Activated B cell treated with CpG ODN at 0.5 μM for 24 hours (primary cell): ENCODE data around the gene NUBPL. TPM values are rescaled to one million over a fixed set of nuclear protein-coding genes. Genes with fewer than 3 reads are reported as not detected.
"Not testable (repeated sequence)": the region's sequence is repeated elsewhere in the genome, so short reads cannot be mapped to it uniquely, and the experiment has no call there.

Experiments
- ATAC-seq: fragments of 200-7000 bp; cut with Tn5 transposase; one replicate; pipeline ENCODE4 v1.10.0; 2021; ENCODE audit warnings: low read depth, mild to moderate bottlenecking, moderate library complexity
- CTCF ChIA-PET: fragments of 350-600 bp; sonication (Branson Sonifier 250); formaldehyde crosslinking; loops from one replicate; lab custom pipeline; 2021; ENCODE audit warnings: antibody characterized with exemption; lab: Charles Lee
- POLR2A ChIA-PET: fragments of 350-600 bp; sonication (Branson Sonifier 250); formaldehyde crosslinking; loops from one replicate; lab custom pipeline; 2021; ENCODE audit warnings: antibody characterized with exemption; lab: Charles Lee
- DNase-seq: peaks from one replicate; pipeline ENCODE4 v3.0.0; 2022
- H3K27ac Mint-ChIP-seq: one replicate; pipeline ENCODE4 v1.8.0; 2020; ENCODE audit warnings: mixed read lengths
- H3K27me3 Mint-ChIP-seq: one replicate; pipeline ENCODE4 v1.8.0; 2021; ENCODE audit warnings: mixed read lengths
- H3K36me3 Mint-ChIP-seq: one replicate; pipeline ENCODE4 v1.8.0; 2021; ENCODE audit warnings: low read depth, mixed read lengths
- H3K4me1 Mint-ChIP-seq: one replicate; pipeline ENCODE4 v1.8.0; 2021; ENCODE audit warnings: mixed read lengths
- H3K4me3 Mint-ChIP-seq: one replicate; pipeline ENCODE4 v1.8.0; 2020; ENCODE audit warnings: mild to moderate bottlenecking, mixed read lengths
- H3K9me3 Mint-ChIP-seq: one replicate; pipeline ENCODE4 v1.8.0; 2020; ENCODE audit warnings: mixed read lengths
- CTCF ChIP-seq: fragments of 200-600 bp; IDR thresholded peaks from one replicate; pipeline ENCODE4 v1.8.0; 2022; ENCODE audit warnings: antibody characterized with exemption, mild to moderate bottlenecking
- intact Hi-C: fragments of 100-400 bp; cut with micrococcal nuclease; formaldehyde crosslinking; loops from one replicate; pipeline ENCODE4 v1.15.1; 2024
- total RNA-seq: library from RNA; stranded (reverse); gene quantifications from 2 replicates; pipeline ENCODE4 v1.2.3, GENCODE V29; 2022

NUBPL gene
- total RNA-seq, 1 donor from 2014 or later, result 11.7 TPM

GRCh38 chr14:31802838-31803237 lies 241.6 kb downstream of the NUBPL start:
- H3K27ac Mint-ChIP-seq, result no peak overlapping the region
- H3K36me3 Mint-ChIP-seq, result peaks cover 29% of the 10 kb centered on the region
- peaks cover 2% of the 10 kb centered on the region for H3K9me3 Mint-ChIP-seq
- ChIA-PET CTCF (no interaction called here), POLR2A (no interaction called here)
- TF ChIP-seq CTCF, result no peak
- ATAC-seq (no peak), DNase-seq (no peak)
- H3K4me1 Mint-ChIP-seq, result no peaks in the 10 kb centered on the region
- H3K27me3 Mint-ChIP-seq, result no peaks in the 10 kb centered on the region
- H3K4me3 Mint-ChIP-seq, result no peak overlapping the region
- intact Hi-C loops, result no loop called here

GRCh38 chr14:31806249-31806648 lies 245.0 kb downstream of the NUBPL start:
- intact Hi-C loops, result no loop called here
- Mint-ChIP-seq H3K36me3 (peaks cover 33% of the 10 kb centered on the region), H3K27ac (no peak overlapping the region), H3K9me3 (peaks cover 7% of the 10 kb centered on the region), H3K4me3 (no peak overlapping the region), H3K4me1 (no peaks in the 10 kb centered on the region), H3K27me3 (no peaks in the 10 kb centered on the region)
- ATAC-seq (no peak), DNase-seq (no peak)
- CTCF ChIA-PET, result no interaction called here
- no peak for TF ChIP-seq CTCF
- POLR2A ChIA-PET, result no interaction called here

GRCh38 chr14:31811693-31812628 lies 250.8 kb downstream of the NUBPL start:
- ATAC-seq, result not testable (repeated sequence)
- peaks cover 68% of the 10 kb centered on the region for H3K36me3 Mint-ChIP-seq

GRCh38 chr14:31813724-31814490 lies 252.7 kb downstream of the NUBPL start:
- H3K27ac Mint-ChIP-seq, CTCF ChIA-PET, ATAC-seq, DNase-seq, POLR2A ChIA-PET, intact Hi-C loops, H3K4me3 Mint-ChIP-seq, H3K4me1 Mint-ChIP-seq, H3K27me3 Mint-ChIP-seq: not testable (repeated sequence)
- H3K36me3 Mint-ChIP-seq, result peaks cover 70% of the 10 kb centered on the region
- peaks cover 15% of the 10 kb centered on the region for H3K9me3 Mint-ChIP-seq

More at GRCh38 chr14:31811693-31812628, 250.8 kb downstream of the NUBPL start:
- POLR2A ChIA-PET, H3K4me1 Mint-ChIP-seq, H3K4me3 Mint-ChIP-seq, H3K27ac Mint-ChIP-seq, intact Hi-C loops, H3K27me3 Mint-ChIP-seq, DNase-seq, CTCF ChIA-PET: not testable (repeated sequence)
- H3K9me3 Mint-ChIP-seq, result peaks cover 15% of the 10 kb centered on the region

- Mint-ChIP-seq H3K9me3 (peaks cover 6% of the 10 kb centered on the region), H3K4me1 (no peaks in the 10 kb centered on the region), H3K27ac (no peak overlapping the region), H3K4me3 (no peak overlapping the region), H3K27me3 (no peaks in the 10 kb centered on the region), H3K36me3 (peaks cover 25% of the 10 kb centered on the region)
- POLR2A ChIA-PET, result no interaction called here
- ATAC-seq (no peak), DNase-seq (no peak)
- CTCF ChIA-PET, result no interaction called here
- TF ChIP-seq CTCF, result no peak
- intact Hi-C loops, result no loop called here
Observed at GRCh38 chr14:31819281-31819680, 258.1 kb downstream of the NUBPL start.

- intact Hi-C loops, result no loop called here
Observed at GRCh38 chr14:31825459-31825858, 264.3 kb downstream of the NUBPL start.

More at GRCh38 chr14:31825459-31825858, 264.3 kb downstream of the NUBPL start:
- Mint-ChIP-seq H3K4me1 (no peaks in the 10 kb centered on the region), H3K4me3 (no peak overlapping the region), H3K36me3 (peaks cover 23% of the 10 kb centered on the region), H3K9me3 (no peaks in the 10 kb centered on the region), H3K27me3 (no peaks in the 10 kb centered on the region), H3K27ac (no peak overlapping the region)
- no peak for DNase-seq
- POLR2A ChIA-PET, result no interaction called here
- CTCF ChIA-PET, result no interaction called here
- no peak for TF ChIP-seq CTCF
- no peak for ATAC-seq
